Lower leg skin (tissue), 4 donors: Measurements from ENCODE around the gene TCOF1. TPM values are rescaled to one million over a fixed set of nuclear protein-coding genes. Genes with fewer than 3 reads are reported as not detected.

Experiments
- DNase-seq, 2 donors: peaks; one replicate each; pipeline ENCODE4 v3.0.0-alpha.2; 2019; ENCODE audit warnings: low spot score in 2 of 2
- H3K4me3 ChIP-seq: fragments of 200-600 bp; sonication (generic); 2 replicates; pipeline ENCODE4 v1.5.1; 2017; ENCODE audit warnings: mild to moderate bottlenecking, low read depth; ENCODE audit not compliant: poor library complexity, severe bottlenecking
- POLR2A ChIP-seq, 2 donors: fragments of 450-650 bp; IDR thresholded peaks; one replicate each; pipeline ENCODE4 v1.6.1; 2016 to 2017; ENCODE audit warnings: antibody characterized with exemption in 2 of 2, mild to moderate bottlenecking in 1 of 2, moderate library complexity in 1 of 2
- WGBS, 2 donors: methylation state at CpG; one replicate each; pipeline ENCODE4 v1.1.5; 2018; 5-methylcytosine and 5-hydroxymethylcytosine counted together
- intact Hi-C: fragments of 100-400 bp; cut with DNase I; formaldehyde crosslinking; loops from one replicate; pipeline ENCODE4 v1.15.0; 2023; ENCODE audit warnings: low total_unique reads
- total RNA-seq, 4 donors: library from RNA; depleted of rRNA; stranded (reverse); fragments of >200 nt; gene quantifications; one replicate each; pipeline ENCODE4 v1.1.0, GENCODE V29; 2016
- TF ChIP-seq, protein P1 (sequence below), 3 donors: fragments of 450-650 bp; IDR thresholded peaks; one replicate each; pipeline ENCODE4 v1.5.1; 2016; ENCODE audit warnings: antibody characterized with exemption in 3 of 3, mild to moderate bottlenecking in 3 of 3, moderate library complexity in 2 of 3

Gene TCOF1
- total RNA-seq, 4 donors from 2014 or later = 30.6 to 35.0 (median 32.2) TPM

GRCh38 chr5:150363185-150363584, 5.7 kb downstream of the TCOF1 start:
- no peak for TF ChIP-seq POLR2A (IDR thresholded peaks at IDR 0.05)
- TF ChIP-seq, protein P1, sequence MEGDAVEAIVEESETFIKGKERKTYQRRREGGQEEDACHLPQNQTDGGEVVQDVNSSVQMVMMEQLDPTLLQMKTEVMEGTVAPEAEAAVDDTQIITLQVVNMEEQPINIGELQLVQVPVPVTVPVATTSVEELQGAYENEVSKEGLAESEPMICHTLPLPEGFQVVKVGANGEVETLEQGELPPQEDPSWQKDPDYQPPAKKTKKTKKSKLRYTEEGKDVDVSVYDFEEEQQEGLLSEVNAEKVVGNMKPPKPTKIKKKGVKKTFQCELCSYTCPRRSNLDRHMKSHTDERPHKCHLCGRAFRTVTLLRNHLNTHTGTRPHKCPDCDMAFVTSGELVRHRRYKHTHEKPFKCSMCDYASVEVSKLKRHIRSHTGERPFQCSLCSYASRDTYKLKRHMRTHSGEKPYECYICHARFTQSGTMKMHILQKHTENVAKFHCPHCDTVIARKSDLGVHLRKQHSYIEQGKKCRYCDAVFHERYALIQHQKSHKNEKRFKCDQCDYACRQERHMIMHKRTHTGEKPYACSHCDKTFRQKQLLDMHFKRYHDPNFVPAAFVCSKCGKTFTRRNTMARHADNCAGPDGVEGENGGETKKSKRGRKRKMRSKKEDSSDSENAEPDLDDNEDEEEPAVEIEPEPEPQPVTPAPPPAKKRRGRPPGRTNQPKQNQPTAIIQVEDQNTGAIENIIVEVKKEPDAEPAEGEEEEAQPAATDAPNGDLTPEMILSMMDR (IDR thresholded peaks at IDR 0.05) = no peak
- no peak overlapping the region for H3K4me3 ChIP-seq
- intact Hi-C loops = no loop called here
- WGBS, 2 donors = 93 to 100% methylated on average over 2 of the region's 2 CpGs
- no peak for DNase-seq

GRCh38 chr5:150364004-150364403, 6.5 kb downstream of the TCOF1 start:
- TF ChIP-seq POLR2A (IDR thresholded peaks at IDR 0.05) = no peak
- TF ChIP-seq, protein P1 (IDR thresholded peaks at IDR 0.05) = no peak
- WGBS, 2 donors = 87 to 92% methylated on average over 9 of the region's 9 CpGs
- H3K4me3 ChIP-seq = no peak overlapping the region
- intact Hi-C loops = no loop called here
- no peak for DNase-seq

DNA sequence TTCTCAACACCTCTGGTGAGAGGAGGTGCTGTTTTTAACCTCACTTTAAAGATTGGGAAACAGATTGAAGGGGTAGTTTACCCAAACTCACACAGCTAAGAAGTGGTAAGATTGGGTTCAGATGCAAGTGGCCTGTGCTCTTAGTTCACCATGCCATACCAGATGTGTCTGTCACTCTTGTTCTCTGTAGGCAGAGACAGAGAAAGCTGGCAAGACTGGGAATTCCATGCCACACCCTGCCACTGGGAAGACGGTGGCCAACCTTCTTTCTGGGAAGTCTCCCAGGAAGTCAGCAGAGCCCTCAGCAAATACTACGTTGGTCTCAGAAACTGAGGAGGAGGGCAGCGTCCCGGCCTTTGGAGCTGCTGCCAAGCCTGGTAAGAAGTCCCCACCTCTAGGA, 11.0 kb downstream of the TCOF1 start:
- WGBS, 2 donors = 41 to 62% methylated on average over 4 of the region's 4 CpGs
- intact Hi-C loops = no loop called here
- H3K4me3 ChIP-seq = no peak overlapping the region
- TF ChIP-seq POLR2A (IDR thresholded peaks at IDR 0.05) = no peak
- TF ChIP-seq, protein P1 (IDR thresholded peaks at IDR 0.05) = no peak
- no peak for DNase-seq

- no peak for DNase-seq
- no peak overlapping the region for H3K4me3 ChIP-seq
- intact Hi-C loops = no loop called here
- WGBS, 2 donors = 91 to 94% methylated on average over 6 of the region's 6 CpGs
- TF ChIP-seq POLR2A (IDR thresholded peaks at IDR 0.05) = no peak
- TF ChIP-seq, protein P1 (IDR thresholded peaks at IDR 0.05) = no peak
Measured at GRCh38 chr5:150372639-150373038, 15.1 kb downstream of the TCOF1 start.

DNA sequence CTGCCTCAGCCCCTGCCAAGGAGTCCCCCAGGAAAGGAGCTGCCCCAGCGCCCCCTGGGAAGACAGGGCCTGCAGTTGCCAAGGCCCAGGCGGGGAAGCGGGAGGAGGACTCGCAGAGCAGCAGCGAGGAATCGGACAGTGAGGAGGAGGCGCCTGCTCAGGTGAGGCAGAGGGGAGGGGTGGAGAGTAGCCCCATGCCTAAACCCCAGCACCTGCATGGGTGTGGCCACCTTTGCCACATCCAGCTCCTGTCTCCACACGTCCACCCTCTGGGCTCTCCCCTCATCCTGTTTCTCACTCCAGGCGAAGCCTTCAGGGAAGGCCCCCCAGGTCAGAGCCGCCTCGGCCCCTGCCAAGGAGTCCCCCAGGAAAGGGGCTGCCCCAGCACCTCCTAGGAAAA, 17.2 kb downstream of the TCOF1 start:
- no peak for DNase-seq
- 66 to 76% methylated on average over 11 of the region's 11 CpGs for WGBS, 2 donors
- TF ChIP-seq, protein P1 (IDR thresholded peaks at IDR 0.05) = no peak
- TF ChIP-seq POLR2A (IDR thresholded peaks at IDR 0.05) = no peak
- intact Hi-C loops = no loop called here
- H3K4me3 ChIP-seq = no peak overlapping the region
